Fibroblast of the aortic adventitia (primary cell): ENCODE data around the gene TSPAN1. TPM values are rescaled to one million over a fixed set of nuclear protein-coding genes. Genes with fewer than 3 reads are reported as not detected.

ENCODE experiments used
- DNase-seq: peaks from one replicate; pipeline ENCODE4 v3.0.0-alpha.2; 2010; ENCODE audit warnings: low read depth
- H3K4me3 ChIP-seq: 2 replicates; pipeline ENCODE4 v1.5.1; 2011; ENCODE audit warnings: low read depth, mild to moderate bottlenecking, control low read depth, low read length, moderate library complexity
- CTCF ChIP-seq: IDR thresholded peaks from 2 replicates; pipeline ENCODE4 v1.5.1; 2011; ENCODE audit warnings: mild to moderate bottlenecking, low read length, control low read depth, inconsistent platforms; ENCODE audit not compliant: insufficient read depth
- total RNA-seq: library from RNA; depleted of rRNA; stranded (reverse); fragments of >200 nt; gene quantifications from 2 replicates; pipeline ENCODE4 v1.2.3, GENCODE V29; 2012; ENCODE audit warnings: low replicate concordance

Gene TSPAN1
- total RNA-seq, 1 donor: 0.81 TPM

GRCh38 chr1:46192171-46192570, 17.3 kb downstream of the TSPAN1 start:
- TF ChIP-seq CTCF: no peak
- no peak for DNase-seq
- H3K4me3 ChIP-seq: no peak overlapping the region

GRCh38 chr1:46193285-46193684, 18.4 kb downstream of the TSPAN1 start:
- TF ChIP-seq CTCF: no peak
- H3K4me3 ChIP-seq: no peak overlapping the region
- no peak for DNase-seq

- TF ChIP-seq CTCF: no peak
- no peak overlapping the region for H3K4me3 ChIP-seq
Measured at GRCh38 chr1:46193984-46194570, 19.2 kb downstream of the TSPAN1 start.

GRCh38 chr1:46194641-46195193, 19.8 kb downstream of the TSPAN1 start:
- TF ChIP-seq CTCF: no peak
- no peak overlapping the region for H3K4me3 ChIP-seq
- DNase-seq: no peak

More at GRCh38 chr1:46193984-46194570, 19.2 kb downstream of the TSPAN1 start:
- DNase-seq: no peak

- no peak for TF ChIP-seq CTCF
- H3K4me3 ChIP-seq: no peak overlapping the region
- no peak for DNase-seq
Measured at GRCh38 chr1:46196609-46197008, 21.7 kb downstream of the TSPAN1 start.

GRCh38 chr1:46197560-46197963, 22.7 kb downstream of the TSPAN1 start:
- no peak for TF ChIP-seq CTCF
- DNase-seq: no peak
- peak overlapping the region; percentile 91 for H3K4me3 ChIP-seq
